Activated T-helper 2 cell treated with anti-CD3 and anti-CD28 coated beads, Interferon-gamma antibody, Interleukin-2, Interleukin-4, amounts not matched to agents 10 μg/mL and 5 μg/mL and 100 μg/mL, durations not matched to agents 14 hours and 24 hours and 36 hours (primary cell): ENCODE results near the gene SP4. TPM values are rescaled to one million over a fixed set of nuclear protein-coding genes. Genes with fewer than 3 reads are reported as not detected.

ENCODE experiments used
- DNase-seq: peaks from one replicate; pipeline ENCODE4 v3.0.0; 2021; ENCODE audit warnings: low spot score
- H3K27ac Mint-ChIP-seq: one replicate; pipeline ENCODE4 v1.8.0; 2021; ENCODE audit warnings: mixed read lengths
- H3K27me3 Mint-ChIP-seq: one replicate; pipeline ENCODE4 v1.8.0; 2021; ENCODE audit warnings: low read depth, mixed read lengths
- H3K36me3 Mint-ChIP-seq: one replicate; pipeline ENCODE4 v1.8.0; 2021; ENCODE audit warnings: low read depth, mixed read lengths
- H3K4me1 Mint-ChIP-seq: one replicate; pipeline ENCODE4 v1.8.0; 2021; ENCODE audit warnings: low read depth, mixed read lengths
- H3K4me3 Mint-ChIP-seq: one replicate; pipeline ENCODE4 v1.8.0; 2021; ENCODE audit warnings: low read depth, mild to moderate bottlenecking, moderate library complexity, mixed read lengths
- H3K9me3 Mint-ChIP-seq: one replicate; pipeline ENCODE4 v1.8.0; 2021; ENCODE audit warnings: mixed read lengths
- intact Hi-C: fragments of 100-400 bp; cut with micrococcal nuclease; formaldehyde crosslinking; loops from one replicate; pipeline ENCODE4 v1.15.1; 2023
- total RNA-seq: library from RNA; stranded (reverse); gene quantifications from 2 replicates; pipeline ENCODE4 v1.2.3, GENCODE V29; 2022

The SP4 gene
- total RNA-seq, 1 donor from 2014 or later: 17.9 TPM

- peaks cover 54% of the 10 kb centered on the region for H3K9me3 Mint-ChIP-seq
- no peak overlapping the region for H3K27ac Mint-ChIP-seq
- H3K36me3 Mint-ChIP-seq: peaks cover 96% of the 10 kb centered on the region
- intact Hi-C loops: no loop called here
- no peaks in the 10 kb centered on the region for H3K27me3 Mint-ChIP-seq
- peaks cover 11% of the 10 kb centered on the region for H3K4me1 Mint-ChIP-seq
- DNase-seq: no peak
- H3K4me3 Mint-ChIP-seq: no peak overlapping the region
Observed at GRCh38 chr7:21454906-21455305, 27.0 kb downstream of the SP4 start.

DNA sequence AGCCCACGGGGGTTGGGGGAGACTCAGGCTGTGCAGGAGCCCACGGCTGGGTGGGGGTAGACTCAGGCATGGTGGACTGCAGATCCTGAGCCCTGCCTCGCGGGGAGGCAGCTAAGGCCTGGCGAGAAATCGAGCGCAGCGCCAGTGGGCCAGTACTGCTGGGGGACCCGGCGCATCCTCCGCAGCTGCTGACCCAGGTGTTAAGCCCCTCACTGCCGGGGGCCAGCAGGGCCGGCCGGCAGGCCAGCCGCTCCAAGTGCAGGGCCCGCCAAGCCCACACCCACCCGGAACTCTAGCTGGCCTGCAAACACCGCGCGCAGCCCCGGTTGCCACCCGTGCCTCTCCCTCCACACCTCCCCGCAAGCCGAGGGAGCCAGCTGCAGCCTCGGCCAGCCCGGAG is 33.4 kb downstream of the SP4 start:
- Mint-ChIP-seq H3K27ac (no peak overlapping the region), H3K9me3 (peaks cover 10% of the 10 kb centered on the region), H3K4me3 (no peak overlapping the region), H3K27me3 (no peaks in the 10 kb centered on the region), H3K4me1 (peaks cover 17% of the 10 kb centered on the region), H3K36me3 (peaks cover 72% of the 10 kb centered on the region)
- intact Hi-C loops: no loop called here
- DNase-seq: no peak

GRCh38 chr7:21462081-21462480 is 34.2 kb downstream of the SP4 start:
- peaks cover 71% of the 10 kb centered on the region for H3K36me3 Mint-ChIP-seq
- peaks cover 8% of the 10 kb centered on the region for H3K9me3 Mint-ChIP-seq
- peaks cover 17% of the 10 kb centered on the region for H3K4me1 Mint-ChIP-seq
- no peak overlapping the region for H3K27ac Mint-ChIP-seq
- DNase-seq: no peak
- H3K4me3 Mint-ChIP-seq: no peak overlapping the region
- no peaks in the 10 kb centered on the region for H3K27me3 Mint-ChIP-seq
- intact Hi-C loops: no loop called here

- Mint-ChIP-seq H3K9me3 (peaks cover 8% of the 10 kb centered on the region), H3K27ac (no peak overlapping the region), H3K4me3 (no peak overlapping the region), H3K4me1 (peaks cover 20% of the 10 kb centered on the region), H3K27me3 (no peaks in the 10 kb centered on the region), H3K36me3 (peaks cover 69% of the 10 kb centered on the region)
- no peak for DNase-seq
- intact Hi-C loops: no loop called here
Observed at GRCh38 chr7:21463524-21463923, 35.6 kb downstream of the SP4 start.

- Mint-ChIP-seq H3K27ac (no peak overlapping the region), H3K9me3 (no peaks in the 10 kb centered on the region), H3K36me3 (peaks cover 54% of the 10 kb centered on the region), H3K4me3 (no peak overlapping the region), H3K4me1 (peaks cover 10% of the 10 kb centered on the region), H3K27me3 (no peaks in the 10 kb centered on the region)
- DNase-seq: no peak
- intact Hi-C loops: no loop called here
Observed at GRCh38 chr7:21468969-21469368, 41.1 kb downstream of the SP4 start.

- Mint-ChIP-seq H3K27me3 (no peaks in the 10 kb centered on the region), H3K9me3 (no peaks in the 10 kb centered on the region), H3K36me3 (peaks cover 60% of the 10 kb centered on the region), H3K27ac (no peak overlapping the region), H3K4me3 (no peak overlapping the region), H3K4me1 (peaks cover 10% of the 10 kb centered on the region)
- no peak for DNase-seq
- intact Hi-C loops: no loop called here
Observed at GRCh38 chr7:21469894-21470293, 42.0 kb downstream of the SP4 start.

DNA sequence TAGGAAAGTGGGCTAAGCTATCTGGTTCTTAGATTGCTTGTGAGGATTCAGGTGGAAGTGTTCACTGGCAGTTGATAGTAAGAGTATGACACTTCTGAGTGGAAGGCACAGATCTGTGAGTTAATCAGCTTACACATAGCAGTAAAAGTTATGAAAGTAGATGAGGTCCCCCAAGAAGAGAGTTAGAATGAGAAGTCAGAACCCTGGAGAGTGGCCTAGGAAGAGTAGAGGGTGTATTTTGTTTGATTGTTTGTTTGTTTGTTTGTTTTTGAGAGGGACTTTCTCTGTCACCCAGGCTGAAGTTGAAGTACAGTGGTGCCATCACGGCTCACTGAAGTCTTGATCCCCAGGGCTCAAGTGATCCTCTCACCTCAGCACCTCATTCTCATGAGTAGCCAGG is 44.1 kb downstream of the SP4 start:
- intact Hi-C loops: no loop called here
- Mint-ChIP-seq H3K9me3 (no peaks in the 10 kb centered on the region), H3K27ac (no peak overlapping the region), H3K27me3 (no peaks in the 10 kb centered on the region), H3K36me3 (peaks cover 45% of the 10 kb centered on the region), H3K4me1 (peaks cover 7% of the 10 kb centered on the region), H3K4me3 (no peak overlapping the region)
- DNase-seq: no peak

- H3K9me3 Mint-ChIP-seq: peaks cover 6% of the 10 kb centered on the region
- H3K27ac Mint-ChIP-seq: no peak overlapping the region
- intact Hi-C loops: no loop called here
- no peak for DNase-seq
- H3K36me3 Mint-ChIP-seq: peaks cover 58% of the 10 kb centered on the region
- no peaks in the 10 kb centered on the region for H3K27me3 Mint-ChIP-seq
- H3K4me1 Mint-ChIP-seq: peaks cover 23% of the 10 kb centered on the region
- H3K4me3 Mint-ChIP-seq: no peak overlapping the region
Observed at GRCh38 chr7:21476429-21476828, 48.5 kb downstream of the SP4 start.

DNA sequence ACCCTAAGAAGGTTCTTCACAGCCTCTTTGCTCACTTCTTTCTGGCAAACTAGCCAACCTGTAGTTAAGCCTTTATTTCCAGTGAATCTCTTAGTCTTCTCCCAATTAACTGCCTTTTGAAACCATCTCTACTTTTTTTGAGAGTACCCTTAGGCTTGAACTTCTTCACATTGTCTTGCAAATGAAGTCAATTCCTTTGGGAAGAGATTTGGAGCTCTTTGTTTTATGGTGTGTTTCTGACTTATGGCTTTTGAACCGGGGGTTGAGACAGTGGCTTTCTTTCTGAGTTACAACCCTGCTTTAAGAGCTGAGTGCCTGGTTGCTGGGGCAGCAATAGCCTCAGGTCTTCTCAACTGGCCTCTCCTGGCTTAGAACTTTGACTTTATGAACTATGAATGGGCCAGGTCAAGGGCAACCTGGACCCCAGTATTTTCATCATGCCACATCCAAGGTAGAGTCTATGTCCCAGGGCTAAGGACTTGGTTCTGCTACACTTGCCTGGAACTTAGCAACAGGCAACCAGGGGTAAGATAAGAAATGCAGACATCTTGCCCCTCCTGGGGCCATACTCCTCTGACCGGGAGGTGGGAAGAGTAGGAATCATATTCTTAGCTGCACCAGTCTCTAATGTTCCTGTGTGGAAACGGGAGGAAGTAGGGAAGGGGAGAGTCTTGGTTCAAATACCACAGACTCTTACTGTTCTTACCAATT is 53.0 kb downstream of the SP4 start:
- Mint-ChIP-seq H3K4me3 (no peak overlapping the region), H3K36me3 (peaks cover 66% of the 10 kb centered on the region), H3K4me1 (peaks cover 23% of the 10 kb centered on the region)

DNA sequence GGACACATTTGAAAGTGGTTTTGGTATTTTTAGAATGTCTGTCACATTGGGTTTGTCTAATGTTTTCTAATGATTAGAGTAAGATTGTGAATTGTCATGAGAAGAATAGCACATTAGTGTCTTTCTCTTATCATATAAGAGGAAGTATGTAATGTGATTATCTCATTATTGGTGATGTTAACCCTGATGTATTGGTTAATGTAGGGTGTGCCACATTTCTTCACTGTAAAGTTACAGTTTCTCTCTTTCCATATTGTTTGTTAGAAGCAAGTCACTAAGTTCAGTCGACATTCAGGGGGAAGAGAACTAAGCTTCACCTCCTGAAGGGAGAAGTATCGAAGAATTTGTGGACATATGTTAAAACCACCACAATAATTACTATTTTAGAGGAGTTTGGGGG is 58.6 kb downstream of the SP4 start:
- peaks cover 5% of the 10 kb centered on the region for H3K4me1 Mint-ChIP-seq
- no peak for DNase-seq
- H3K9me3 Mint-ChIP-seq: peaks cover 20% of the 10 kb centered on the region
- no peak overlapping the region for H3K27ac Mint-ChIP-seq
- peaks cover 77% of the 10 kb centered on the region for H3K36me3 Mint-ChIP-seq
- H3K27me3 Mint-ChIP-seq: no peaks in the 10 kb centered on the region
- H3K4me3 Mint-ChIP-seq: no peak overlapping the region
- intact Hi-C loops: no loop called here

More for the DNA sequence above, 53.0 kb downstream of the SP4 start:
- intact Hi-C loops: no loop called here
- Mint-ChIP-seq H3K27ac (no peak overlapping the region), H3K27me3 (no peaks in the 10 kb centered on the region), H3K9me3 (peaks cover 6% of the 10 kb centered on the region)
- no peak for DNase-seq

DNA sequence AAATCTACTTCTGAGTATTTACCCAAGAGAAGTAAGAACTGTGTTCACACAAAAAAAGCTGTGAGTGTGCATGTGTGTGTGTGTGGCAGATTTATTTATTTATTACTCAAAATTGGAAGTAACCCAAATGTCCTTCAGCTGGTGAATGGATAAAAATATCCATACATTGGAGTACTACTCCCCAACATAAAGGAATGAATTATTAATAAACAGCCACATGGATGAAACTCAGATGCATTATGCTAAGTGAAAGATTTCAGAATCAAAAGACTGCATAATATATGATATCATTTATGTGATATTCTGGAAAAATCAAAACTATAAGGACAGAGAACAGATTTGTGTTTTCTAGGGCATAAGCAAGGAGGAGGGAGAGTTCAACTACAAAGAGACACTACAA is 67.8 kb downstream of the SP4 start:
- Mint-ChIP-seq H3K4me3 (no peak overlapping the region), H3K27me3 (no peaks in the 10 kb centered on the region), H3K4me1 (no peaks in the 10 kb centered on the region), H3K9me3 (peaks cover 55% of the 10 kb centered on the region), H3K27ac (no peak overlapping the region), H3K36me3 (peaks cover 81% of the 10 kb centered on the region)
- DNase-seq: no peak
- intact Hi-C loops: loop anchor here (10.0 kb wide), 1 partner anchor 51 kb away; no protein-coding TSS in a partner anchor

DNA sequence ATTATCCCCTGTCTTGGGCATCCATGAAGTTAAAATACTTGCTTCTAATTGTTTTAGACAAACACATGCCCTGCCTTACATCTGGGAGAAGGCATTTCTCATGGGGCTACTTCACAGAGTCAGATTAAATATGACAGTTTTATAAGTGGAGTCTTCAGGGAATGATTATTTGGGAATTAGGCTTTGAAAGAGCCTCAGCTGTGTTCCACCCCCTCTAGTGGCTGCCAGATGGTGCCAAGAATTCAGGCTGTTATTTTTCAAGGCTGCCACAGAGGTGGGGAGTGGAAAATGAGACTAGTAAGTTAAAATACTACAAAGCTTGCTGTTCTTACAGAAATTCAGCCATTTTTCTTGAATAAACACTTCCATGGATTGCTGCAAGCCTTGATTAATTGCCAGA is 69.2 kb downstream of the SP4 start:
- Mint-ChIP-seq H3K27me3 (no peaks in the 10 kb centered on the region), H3K36me3 (peaks cover 81% of the 10 kb centered on the region), H3K4me3 (no peak overlapping the region), H3K9me3 (peaks cover 50% of the 10 kb centered on the region), H3K4me1 (no peaks in the 10 kb centered on the region), H3K27ac (no peak overlapping the region)
- DNase-seq: no peak
- intact Hi-C loops: loop anchor here (10.0 kb wide), 1 partner anchor 52 kb away; no protein-coding TSS in a partner anchor

GRCh38 chr7:21500117-21500832 is 72.4 kb downstream of the SP4 start:
- H3K27me3 Mint-ChIP-seq: no peaks in the 10 kb centered on the region
- intact Hi-C loops: no loop called here
- no peak overlapping the region for H3K27ac Mint-ChIP-seq
- H3K4me1 Mint-ChIP-seq: peaks cover 3% of the 10 kb centered on the region
- no peak for DNase-seq
- peaks cover 85% of the 10 kb centered on the region for H3K36me3 Mint-ChIP-seq
- no peak overlapping the region for H3K4me3 Mint-ChIP-seq
- peaks cover 52% of the 10 kb centered on the region for H3K9me3 Mint-ChIP-seq
